Colon (tissue), 2 donors: Measurements from ENCODE around the gene RXRA.

Experiments used
- FAIRE-seq: peaks from 2 replicates; lab custom pipeline; 2012; peaks lifted over from hg19 to GRCh38; lab: Jason Lieb, UNC
- donor health status: control.
- donor health status: control.

RXRA gene

GRCh38 chr9:134325813-134326723 lies at the start of gene RXRA:
RXRA (plus strand) TSS chr9:134326455; CDS start chr9:134326632, 177 bp downstream.
- FAIRE-seq, result no peak

- FAIRE-seq, result no peak
These were observed 48.0 kb upstream of the RXRA start for GRCh38 chr9:134278286-134278685.

DNA sequence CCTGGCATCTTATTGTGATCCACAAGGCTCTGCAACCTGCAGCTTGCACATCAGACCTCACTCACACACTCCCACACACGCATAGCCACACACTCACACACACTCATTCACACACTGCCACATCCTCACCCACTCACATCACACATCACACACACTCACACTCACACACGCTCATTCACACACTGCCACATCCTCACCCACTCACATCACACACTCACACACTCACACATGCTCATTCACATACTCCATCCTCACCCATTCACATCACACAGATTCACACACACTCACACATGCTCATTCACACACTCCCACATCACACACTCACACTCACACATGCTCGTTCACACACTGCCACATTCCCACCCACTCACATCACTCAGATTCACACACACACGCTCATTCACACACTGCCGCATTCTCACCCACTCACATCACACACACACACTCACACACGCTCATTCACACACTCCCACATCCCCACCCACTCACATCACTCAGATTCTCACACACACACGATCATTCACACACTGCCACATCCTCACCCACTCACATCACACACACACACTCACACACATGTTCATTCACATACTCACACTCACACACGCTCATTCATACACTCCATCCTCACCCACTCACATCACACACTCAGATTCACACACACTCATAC lies 47.1 kb upstream of the RXRA start:
- FAIRE-seq, result no peak

GRCh38 chr9:134282138-134282650 lies 44.1 kb upstream of the RXRA start:
- FAIRE-seq, result no peak

GRCh38 chr9:134283111-134283515 lies 43.1 kb upstream of the RXRA start:
- FAIRE-seq, result no peak

GRCh38 chr9:134283692-134284265 lies 42.5 kb upstream of the RXRA start:
- no peak for FAIRE-seq

GRCh38 chr9:134284273-134284672 lies 42.0 kb upstream of the RXRA start:
- no peak for FAIRE-seq

GRCh38 chr9:134284741-134285140 lies 41.5 kb upstream of the RXRA start:
- FAIRE-seq, result no peak

DNA sequence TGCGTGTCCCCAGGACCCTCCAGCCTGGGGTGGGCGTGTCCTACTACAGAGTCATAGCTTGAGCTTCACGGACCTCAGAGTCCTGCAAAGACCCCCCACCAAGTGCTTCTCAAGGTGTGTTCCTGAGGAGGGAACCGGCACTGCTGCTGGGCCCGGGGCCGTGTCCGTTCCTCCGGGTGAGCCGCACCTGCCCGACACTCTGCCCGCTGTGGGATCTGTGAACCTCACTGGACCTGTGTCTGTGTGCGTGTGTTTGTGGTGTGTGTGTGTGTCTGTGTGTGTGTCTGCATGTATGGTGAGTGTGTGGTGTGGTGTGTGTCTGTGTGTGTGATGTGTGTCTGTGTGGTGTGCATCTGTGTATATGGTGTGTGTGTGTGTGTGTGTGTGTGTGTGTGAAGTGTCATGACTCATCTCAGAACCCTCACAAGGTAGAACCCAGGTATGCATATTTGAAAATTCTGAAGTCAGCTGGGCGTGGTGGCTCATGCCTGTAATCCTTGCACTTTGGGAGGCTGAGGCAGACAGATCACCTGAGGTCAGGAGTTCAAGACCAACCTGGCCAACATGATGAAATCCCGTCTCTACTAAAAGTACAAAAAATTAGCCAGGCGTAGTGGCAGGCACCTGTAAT lies 40.9 kb upstream of the RXRA start:
- no peak for FAIRE-seq

DNA sequence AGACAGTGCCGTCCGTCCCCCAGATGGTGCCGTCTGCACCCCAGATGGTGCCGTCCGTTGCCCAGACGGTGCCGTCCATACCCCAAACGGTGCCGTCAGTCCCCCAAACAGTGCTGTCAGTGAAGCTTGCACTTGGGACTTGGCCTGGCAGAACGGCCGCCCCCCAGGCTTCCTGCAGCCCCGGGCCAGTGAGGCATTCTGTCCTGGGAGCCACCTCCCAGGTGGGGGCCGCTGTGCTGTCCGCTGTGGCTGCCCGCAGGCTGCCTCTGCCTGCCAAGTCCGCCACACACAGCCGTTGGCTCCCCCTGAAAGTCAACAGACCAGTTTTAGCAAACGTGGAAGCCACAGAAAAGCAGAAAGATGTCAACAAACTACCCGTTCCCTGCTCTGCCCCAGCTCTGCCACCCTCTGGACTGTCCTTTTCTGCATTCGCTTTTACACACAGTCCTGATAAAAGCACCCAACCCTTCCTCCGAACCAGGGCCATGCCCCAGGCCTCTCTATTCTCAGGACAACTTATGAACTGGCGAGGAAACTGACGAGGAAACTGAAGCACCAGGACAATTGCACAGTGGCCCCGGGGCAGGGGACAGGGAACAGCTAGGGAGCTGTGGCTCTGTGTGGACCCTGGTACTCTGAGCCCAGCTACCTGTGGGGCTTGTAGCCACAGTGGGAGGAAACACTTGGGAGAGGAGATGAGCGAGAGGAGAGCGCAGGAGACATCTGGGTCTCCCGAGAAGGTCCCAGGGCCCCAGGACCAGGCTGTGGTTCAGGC lies 39.6 kb upstream of the RXRA start:
- FAIRE-seq, result no peak

- FAIRE-seq, result no peak
These were observed 38.4 kb upstream of the RXRA start for GRCh38 chr9:134287591-134288491.

DNA sequence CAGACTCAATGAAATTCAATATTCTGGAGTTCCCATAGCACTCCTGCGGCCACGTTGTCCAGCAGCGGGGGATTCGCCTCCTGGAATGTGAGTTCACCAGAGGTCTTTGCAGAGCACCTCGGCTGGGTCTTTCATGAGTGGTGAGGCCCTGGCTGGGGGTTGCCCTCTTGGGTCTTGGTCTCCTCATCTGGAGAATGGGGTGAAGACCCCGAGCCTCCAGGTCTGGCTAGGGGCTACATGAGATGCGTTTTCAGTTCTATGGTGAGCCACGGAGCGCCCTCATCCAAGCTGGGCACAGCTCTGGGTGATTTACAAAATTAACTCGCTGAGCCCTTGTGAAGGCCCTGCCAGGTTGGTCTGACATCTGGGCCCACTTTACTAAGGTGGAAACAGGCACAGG lies 37.5 kb upstream of the RXRA start:
- no peak for FAIRE-seq

DNA sequence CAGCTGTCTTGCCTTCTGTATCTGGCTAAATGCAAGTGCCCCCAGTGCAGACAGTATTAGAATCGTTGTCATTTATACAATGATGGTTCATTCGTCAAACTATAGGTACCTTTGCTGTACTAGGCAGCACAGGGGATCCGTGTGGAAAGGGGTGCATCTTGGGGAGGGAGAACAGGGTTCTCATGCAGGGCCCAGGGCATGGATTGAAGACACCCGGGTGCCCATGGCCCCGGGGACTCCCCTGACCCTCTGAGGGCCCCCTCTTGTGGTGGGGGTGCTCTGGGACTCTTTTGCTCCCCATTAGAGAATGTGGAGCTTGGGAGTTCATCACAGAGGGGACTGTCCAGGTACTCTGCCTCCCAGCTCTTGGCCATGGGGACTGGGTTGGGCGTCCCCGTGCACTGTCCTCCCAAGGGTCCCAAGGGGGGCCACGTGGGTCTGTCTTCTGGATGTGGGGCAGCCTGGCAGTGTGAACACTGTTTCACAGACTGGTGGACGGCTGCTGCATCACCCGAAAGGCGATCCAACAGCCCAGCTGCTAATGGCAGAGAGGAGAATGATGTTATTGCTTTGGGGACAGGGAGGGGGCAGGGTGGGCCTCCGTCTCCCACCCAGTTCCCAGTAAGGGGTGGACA lies 36.9 kb upstream of the RXRA start:
- FAIRE-seq, result no peak

DNA sequence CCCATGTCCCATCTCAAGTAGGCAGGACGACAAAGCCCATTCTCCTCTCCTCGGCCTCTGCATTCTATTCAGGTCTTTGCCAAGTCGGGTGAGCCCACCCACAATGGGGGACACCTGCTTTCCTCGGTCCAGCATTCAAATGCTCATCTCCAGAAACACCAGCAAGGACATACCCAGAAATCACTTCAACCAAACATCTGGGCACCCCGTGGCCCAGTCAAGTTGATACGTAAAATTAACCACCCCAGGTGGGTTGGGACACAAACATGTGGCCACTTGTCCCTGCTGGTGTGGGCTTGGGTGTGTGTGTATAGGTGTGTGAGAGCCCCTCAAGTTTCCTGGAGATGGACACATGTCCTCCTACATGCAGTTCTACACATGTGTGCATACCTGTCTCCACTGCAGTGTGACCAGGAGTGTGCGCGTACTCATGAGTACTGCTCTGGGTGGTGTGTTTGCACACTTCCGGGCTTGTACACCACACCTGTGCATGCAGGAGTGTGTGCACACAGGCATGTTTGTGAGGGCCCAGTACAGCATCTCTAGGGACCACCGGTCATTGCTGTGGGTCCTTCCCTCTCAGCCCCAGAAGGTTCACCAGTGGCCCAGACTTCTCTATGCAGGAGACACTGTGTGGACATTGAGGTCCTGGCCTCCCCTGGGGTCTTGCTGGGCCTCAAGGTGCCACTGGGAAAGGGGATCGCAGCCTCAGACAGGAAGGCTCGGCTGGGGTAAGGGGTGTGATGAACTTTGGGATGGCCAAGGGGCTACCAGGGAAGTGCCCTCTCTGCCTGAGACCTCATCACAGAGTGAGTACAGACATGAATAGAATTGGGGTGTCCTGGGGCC lies 35.4 kb upstream of the RXRA start:
- no peak for FAIRE-seq

DNA sequence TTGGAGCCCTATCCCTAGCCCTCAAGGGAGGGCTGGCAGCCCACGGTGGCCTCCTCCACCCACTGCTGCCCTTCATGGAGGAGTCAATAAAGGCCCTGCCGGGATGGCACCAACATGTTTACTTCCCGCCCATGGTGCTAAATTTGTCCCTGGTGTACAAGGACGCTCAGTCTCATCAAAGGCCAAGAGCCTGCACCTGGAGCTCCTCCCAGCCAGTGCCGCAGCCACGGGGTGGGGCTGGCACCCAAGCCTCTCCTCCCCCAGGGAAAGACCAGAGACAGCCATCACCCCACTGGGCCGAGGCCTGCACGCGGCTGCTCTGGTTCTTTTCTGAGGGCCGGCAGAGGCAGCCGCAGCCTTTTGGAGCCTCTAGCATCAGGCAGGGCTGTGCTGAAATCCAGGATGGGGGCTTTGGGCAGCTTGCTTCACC lies 34.8 kb upstream of the RXRA start:
- FAIRE-seq, result no peak

- no peak for FAIRE-seq
These were observed 34.0 kb upstream of the RXRA start for GRCh38 chr9:134291961-134292871.

- FAIRE-seq, result no peak
These were observed 33.2 kb upstream of the RXRA start for GRCh38 chr9:134293031-134293521.
